SK-N-SH treated with all-trans-retinoic acid at 6 μM for 48 hours (cell line): Measurements from ENCODE around the gene SH3RF1.
A peak's percentile ranks its signal among the peaks of the same experiment; 100 is the strongest.

Experiments used
- ATAC-seq: fragments of 200-7000 bp; cut with Tn5 transposase; 3 replicates; pipeline ENCODE4 v1.9.1; 2020; ENCODE audit warnings: mild to moderate bottlenecking, moderate library complexity
- ARNTL ChIP-seq: fragments of 450-650 bp; formaldehyde crosslinking; IDR thresholded peaks from 2 replicates; pipeline ENCODE4 v1.5.0; 2020; ENCODE audit warnings: low read depth, mild to moderate bottlenecking, moderate library complexity, borderline replicate concordance
- BACH2 ChIP-seq: fragments of 250-450 bp; sonication (Bioruptor Pico); IDR thresholded peaks from 2 replicates; pipeline ENCODE4 v1.9.0; 2021; ENCODE audit warnings: mild to moderate bottlenecking, borderline replicate concordance
- CSDC2 ChIP-seq: fragments of 250-450 bp; sonication (Bioruptor Pico); IDR thresholded peaks from 2 replicates; pipeline ENCODE4 v1.5.0; 2020; ENCODE audit warnings: mild to moderate bottlenecking, moderate library complexity
- GLIS3 ChIP-seq: fragments of 250-450 bp; sonication (Bioruptor Pico); IDR thresholded peaks from 2 replicates; pipeline ENCODE4 v1.5.0; 2020; ENCODE audit warnings: mild to moderate bottlenecking, moderate library complexity
- ISL1 ChIP-seq: fragments of 250-450 bp; sonication (Bioruptor Pico); IDR thresholded peaks from 2 replicates; pipeline ENCODE4 v2.1.2; 2022; ENCODE audit warnings: mild to moderate bottlenecking, moderate library complexity
- OSR1 ChIP-seq: fragments of 250-450 bp; sonication (Bioruptor Pico); IDR thresholded peaks from 2 replicates; pipeline ENCODE4 v1.8.0; 2022; ENCODE audit warnings: moderate library complexity, mild to moderate bottlenecking, inconsistent platforms
- RARB ChIP-seq: fragments of 250-450 bp; sonication (Bioruptor Pico); IDR thresholded peaks from 2 replicates; pipeline ENCODE4 v1.8.0; 2021; ENCODE audit warnings: mild to moderate bottlenecking, moderate library complexity
- TCF4 ChIP-seq: fragments of 250-450 bp; sonication (Bioruptor Pico); IDR thresholded peaks from 2 replicates; pipeline ENCODE4 v1.8.0; 2021; ENCODE audit warnings: mild to moderate bottlenecking, moderate library complexity, borderline replicate concordance
- TOX ChIP-seq: fragments of 250-450 bp; sonication (Bioruptor Pico); IDR thresholded peaks from 2 replicates; pipeline ENCODE4 v1.8.0; 2021; ENCODE audit warnings: mild to moderate bottlenecking, moderate library complexity, borderline replicate concordance
- ZC3H10 ChIP-seq: fragments of 250-450 bp; sonication (Bioruptor Pico); IDR thresholded peaks from 2 replicates; pipeline ENCODE4 v1.5.1; 2021; ENCODE audit warnings: mild to moderate bottlenecking, moderate library complexity
- ZFP3 ChIP-seq: fragments of 250-450 bp; sonication (Bioruptor Pico); IDR thresholded peaks from 2 replicates; pipeline ENCODE4 v1.5.0; 2020; ENCODE audit warnings: mild to moderate bottlenecking, moderate library complexity
- ZNF70 ChIP-seq: fragments of 450-650 bp; formaldehyde crosslinking; IDR thresholded peaks from 2 replicates; pipeline ENCODE4 v1.5.0; 2020; ENCODE audit warnings: mild to moderate bottlenecking, moderate library complexity
- ZNF8 ChIP-seq: fragments of 450-650 bp; formaldehyde crosslinking; IDR thresholded peaks from 2 replicates; pipeline ENCODE4 v1.5.0; 2020; ENCODE audit warnings: mild to moderate bottlenecking, moderate library complexity
- TF ChIP-seq, protein P1 (sequence below): fragments of 250-450 bp; sonication (Bioruptor Pico); IDR thresholded peaks from 2 replicates; pipeline ENCODE4 v1.5.1; 2020; ENCODE audit warnings: low read depth, mild to moderate bottlenecking, moderate library complexity
- TF ChIP-seq, protein P2 (sequence below): fragments of 250-450 bp; sonication (Bioruptor Pico); IDR thresholded peaks from 2 replicates; pipeline ENCODE4 v1.5.1; 2021; ENCODE audit warnings: mild to moderate bottlenecking, moderate library complexity
- TF ChIP-seq, protein P3 (sequence below): fragments of 250-450 bp; sonication (Bioruptor Pico); IDR thresholded peaks from 2 replicates; pipeline ENCODE4 v1.5.0; 2020; ENCODE audit warnings: mild to moderate bottlenecking, moderate library complexity

Gene SH3RF1

DNA sequence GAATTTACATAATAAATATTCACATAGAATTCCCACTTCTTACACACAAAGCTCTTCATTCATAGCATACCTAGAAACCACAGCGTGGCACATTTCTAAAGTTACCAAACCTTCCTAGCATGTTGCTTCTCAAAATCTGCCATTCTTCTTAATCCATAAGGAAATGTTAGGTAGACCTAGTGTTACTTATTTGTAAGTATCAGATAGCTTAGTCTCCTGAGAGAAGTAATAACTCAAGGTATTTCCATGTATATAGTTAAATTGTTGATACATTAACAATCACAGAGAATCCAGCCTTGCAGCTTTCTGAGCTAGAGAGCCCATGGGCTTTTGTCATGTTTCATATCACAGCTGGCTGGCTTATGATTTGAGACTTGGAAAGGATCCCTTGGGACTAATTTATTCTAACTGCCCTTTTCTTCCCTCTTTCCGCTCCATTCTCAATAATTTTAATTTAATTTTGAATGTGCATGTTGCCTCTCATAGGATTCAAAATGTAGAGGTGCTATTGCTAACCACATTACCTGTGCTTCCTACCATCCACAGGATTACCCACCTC lies 17.6 kb downstream of the SH3RF1 start (continued):
- TF ChIP-seq, protein P1, sequence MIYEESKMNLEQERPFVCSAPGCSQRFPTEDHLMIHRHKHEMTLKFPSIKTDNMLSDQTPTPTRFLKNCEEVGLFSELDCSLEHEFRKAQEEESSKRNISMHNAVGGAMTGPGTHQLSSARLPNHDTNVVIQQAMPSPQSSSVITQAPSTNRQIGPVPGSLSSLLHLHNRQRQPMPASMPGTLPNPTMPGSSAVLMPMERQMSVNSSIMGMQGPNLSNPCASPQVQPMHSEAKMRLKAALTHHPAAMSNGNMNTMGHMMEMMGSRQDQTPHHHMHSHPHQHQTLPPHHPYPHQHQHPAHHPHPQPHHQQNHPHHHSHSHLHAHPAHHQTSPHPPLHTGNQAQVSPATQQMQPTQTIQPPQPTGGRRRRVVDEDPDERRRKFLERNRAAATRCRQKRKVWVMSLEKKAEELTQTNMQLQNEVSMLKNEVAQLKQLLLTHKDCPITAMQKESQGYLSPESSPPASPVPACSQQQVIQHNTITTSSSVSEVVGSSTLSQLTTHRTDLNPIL (CRISPR knock-in tag) = no peak
- TF ChIP-seq, all 23 proteins: peak for 0

DNA sequence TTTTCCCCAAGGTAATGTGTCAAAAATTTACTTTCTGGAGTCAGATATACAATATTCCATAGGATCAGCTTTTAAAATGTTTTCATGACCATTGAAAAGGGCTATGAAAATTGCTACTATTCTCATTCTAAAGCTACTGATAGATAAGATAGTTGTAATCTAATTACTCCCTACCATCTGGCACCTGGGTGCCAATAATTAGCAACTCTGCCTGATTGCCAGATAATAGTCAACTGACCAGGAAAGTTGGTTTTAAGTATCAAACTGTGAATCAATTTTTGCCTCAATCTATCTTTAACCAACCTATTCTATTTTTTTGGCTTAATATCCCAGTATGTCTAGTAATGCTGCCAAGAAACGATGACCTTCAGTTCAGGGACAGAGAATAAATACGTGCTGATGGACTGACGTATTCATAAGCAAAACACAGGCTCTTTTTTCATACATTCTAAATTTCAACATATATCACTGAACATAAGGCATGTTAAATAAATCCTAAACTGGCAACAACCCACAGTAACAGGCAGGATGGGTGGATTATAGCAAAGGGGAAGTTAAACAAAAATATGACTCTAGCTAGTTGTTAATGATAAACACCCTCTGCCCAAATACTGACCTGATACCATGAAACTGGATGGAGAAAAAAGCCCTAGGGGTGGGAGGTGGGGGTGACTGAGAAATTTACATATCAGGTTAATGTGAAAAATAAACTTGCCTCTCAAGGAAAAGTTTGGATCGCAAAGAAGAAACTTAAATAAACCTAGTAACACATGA lies 18.2 kb downstream of the SH3RF1 start:
- no peak for ATAC-seq

DNA sequence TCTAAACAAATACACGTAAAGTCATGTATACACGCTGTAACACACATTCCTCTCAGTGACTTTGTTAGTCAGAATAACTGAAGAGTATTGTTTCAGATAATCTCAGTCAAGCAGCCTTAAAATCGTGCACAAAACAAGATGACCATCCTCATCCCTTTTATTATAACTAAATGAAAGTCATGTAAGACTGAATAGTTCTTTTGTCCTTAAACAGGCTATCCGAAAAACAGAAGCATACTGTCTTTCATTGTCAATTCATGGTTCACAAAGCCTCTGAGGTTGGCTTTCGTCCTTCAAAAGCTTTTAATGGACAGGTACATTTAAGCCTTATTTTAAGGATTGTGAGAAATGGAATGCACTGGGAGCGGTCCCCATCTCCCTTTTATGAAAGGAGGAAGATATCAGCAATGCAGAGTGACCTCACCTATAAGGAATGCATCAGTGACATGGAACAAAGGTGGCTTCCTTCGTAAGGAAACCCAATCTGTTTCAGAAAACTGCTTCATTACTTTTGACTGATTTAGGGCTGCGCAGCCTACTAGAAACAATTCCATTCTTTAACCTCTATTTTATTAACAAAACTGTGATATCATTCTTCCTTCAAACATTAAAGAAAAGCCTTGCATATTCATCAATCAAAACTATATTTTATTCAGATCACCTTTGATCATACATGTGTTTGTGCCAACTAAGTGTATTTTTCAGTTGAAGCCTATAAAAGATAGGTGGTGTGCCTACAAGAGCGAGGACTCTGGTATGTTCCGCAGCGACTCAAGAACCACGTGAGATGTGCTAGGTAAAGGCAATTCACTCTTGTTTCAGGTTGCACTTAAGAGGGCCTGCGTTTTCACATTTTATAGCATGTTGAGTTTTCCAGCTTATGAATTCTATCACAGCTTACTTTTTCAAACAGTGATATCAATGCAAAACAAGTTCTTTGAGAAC lies 19.2 kb downstream of the SH3RF1 start:
- no peak for ATAC-seq
- TF ChIP-seq TOX (CRISPR knock-in tag) (no peak), CSDC2 (CRISPR knock-in tag) (no peak), ISL1 (peak; percentile 58), ZC3H10 (CRISPR knock-in tag) (no peak), ZFP3 (CRISPR knock-in tag) (no peak)
- TF ChIP-seq, protein P1 (CRISPR knock-in tag) = peak; percentile 67; the same call in 1 of the 2 replicates
- TF ChIP-seq, protein P2, sequence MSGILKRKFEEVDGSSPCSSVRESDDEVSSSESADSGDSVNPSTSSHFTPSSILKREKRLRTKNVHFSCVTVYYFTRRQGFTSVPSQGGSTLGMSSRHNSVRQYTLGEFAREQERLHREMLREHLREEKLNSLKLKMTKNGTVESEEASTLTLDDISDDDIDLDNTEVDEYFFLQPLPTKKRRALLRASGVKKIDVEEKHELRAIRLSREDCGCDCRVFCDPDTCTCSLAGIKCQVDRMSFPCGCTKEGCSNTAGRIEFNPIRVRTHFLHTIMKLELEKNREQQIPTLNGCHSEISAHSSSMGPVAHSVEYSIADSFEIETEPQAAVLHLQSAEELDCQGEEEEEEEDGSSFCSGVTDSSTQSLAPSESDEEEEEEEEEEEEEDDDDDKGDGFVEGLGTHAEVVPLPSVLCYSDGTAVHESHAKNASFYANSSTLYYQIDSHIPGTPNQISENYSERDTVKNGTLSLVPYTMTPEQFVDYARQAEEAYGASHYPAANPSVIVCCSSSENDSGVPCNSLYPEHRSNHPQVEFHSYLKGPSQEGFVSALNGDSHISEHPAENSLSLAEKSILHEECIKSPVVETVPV (CRISPR knock-in tag) = no peak
- TF ChIP-seq, protein P3, sequence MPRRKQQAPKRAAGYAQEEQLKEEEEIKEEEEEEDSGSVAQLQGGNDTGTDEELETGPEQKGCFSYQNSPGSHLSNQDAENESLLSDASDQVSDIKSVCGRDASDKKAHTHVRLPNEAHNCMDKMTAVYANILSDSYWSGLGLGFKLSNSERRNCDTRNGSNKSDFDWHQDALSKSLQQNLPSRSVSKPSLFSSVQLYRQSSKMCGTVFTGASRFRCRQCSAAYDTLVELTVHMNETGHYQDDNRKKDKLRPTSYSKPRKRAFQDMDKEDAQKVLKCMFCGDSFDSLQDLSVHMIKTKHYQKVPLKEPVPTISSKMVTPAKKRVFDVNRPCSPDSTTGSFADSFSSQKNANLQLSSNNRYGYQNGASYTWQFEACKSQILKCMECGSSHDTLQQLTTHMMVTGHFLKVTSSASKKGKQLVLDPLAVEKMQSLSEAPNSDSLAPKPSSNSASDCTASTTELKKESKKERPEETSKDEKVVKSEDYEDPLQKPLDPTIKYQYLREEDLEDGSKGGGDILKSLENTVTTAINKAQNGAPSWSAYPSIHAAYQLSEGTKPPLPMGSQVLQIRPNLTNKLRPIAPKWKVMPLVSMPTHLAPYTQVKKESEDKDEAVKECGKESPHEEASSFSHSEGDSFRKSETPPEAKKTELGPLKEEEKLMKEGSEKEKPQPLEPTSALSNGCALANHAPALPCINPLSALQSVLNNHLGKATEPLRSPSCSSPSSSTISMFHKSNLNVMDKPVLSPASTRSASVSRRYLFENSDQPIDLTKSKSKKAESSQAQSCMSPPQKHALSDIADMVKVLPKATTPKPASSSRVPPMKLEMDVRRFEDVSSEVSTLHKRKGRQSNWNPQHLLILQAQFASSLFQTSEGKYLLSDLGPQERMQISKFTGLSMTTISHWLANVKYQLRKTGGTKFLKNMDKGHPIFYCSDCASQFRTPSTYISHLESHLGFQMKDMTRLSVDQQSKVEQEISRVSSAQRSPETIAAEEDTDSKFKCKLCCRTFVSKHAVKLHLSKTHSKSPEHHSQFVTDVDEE (CRISPR knock-in tag) = no peak

More for the DNA sequence above, 18.2 kb downstream of the SH3RF1 start:
- TF ChIP-seq TCF4 (CRISPR knock-in tag) (peak; percentile 45; the same call in 1 of the 2 replicates), BACH2 (CRISPR knock-in tag) (no peak), ISL1 (0 out of 2 replicates have a peak, but pooled peaks have one; percentile 7)

DNA sequence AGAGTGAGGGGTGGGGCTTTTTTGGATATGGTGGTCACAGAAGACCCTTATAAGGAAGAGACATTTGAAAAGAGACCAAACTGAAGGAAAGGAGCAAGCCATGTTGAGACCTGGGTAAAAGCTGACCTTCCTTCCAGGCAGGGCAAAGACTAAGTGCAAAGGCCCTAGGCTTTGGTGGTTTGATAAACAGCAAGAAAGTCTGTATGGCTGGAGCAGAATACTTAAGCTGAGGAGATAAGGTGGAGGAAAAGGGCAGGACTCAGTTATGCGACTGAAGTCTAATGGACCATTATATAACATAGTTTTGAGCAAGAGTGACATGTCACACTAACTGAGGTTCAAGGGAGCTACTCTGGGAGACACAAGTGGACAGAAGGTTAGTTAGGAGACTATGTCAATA lies 20.0 kb downstream of the SH3RF1 start:
- ATAC-seq = no peak
- no peak for TF ChIP-seq ISL1
- no peak for TF ChIP-seq ZNF70 (CRISPR knock-in tag)
- no peak for TF ChIP-seq ZNF8 (CRISPR knock-in tag)
- no peak for TF ChIP-seq TCF4 (CRISPR knock-in tag)
- TF ChIP-seq, protein P1 (CRISPR knock-in tag) = no peak
- no peak for TF ChIP-seq RARB (CRISPR knock-in tag)
- TF ChIP-seq, protein P2 (CRISPR knock-in tag) = no peak
- TF ChIP-seq, protein P3 (CRISPR knock-in tag) = no peak
- TF ChIP-seq OSR1 (CRISPR knock-in tag) = no peak
- no peak for TF ChIP-seq ZFP3 (CRISPR knock-in tag)
- no peak for TF ChIP-seq TOX (CRISPR knock-in tag)
- TF ChIP-seq ARNTL (CRISPR knock-in tag) = no peak
- TF ChIP-seq GLIS3 = no peak
- no peak for TF ChIP-seq ZC3H10 (CRISPR knock-in tag)
